Motor neuron (in vitro differentiated cells): ENCODE data around the gene LRRC3B. TPM values are rescaled to one million over a fixed set of nuclear protein-coding genes. Genes with fewer than 3 reads are reported as not detected.

Source experiments
- ATAC-seq, 8 experiments: fragments of 200-7000 bp; cut with Tn5 transposase; replicated peaks in 6 of 8; 2 replicates each; pipeline ENCODE4 v1.8.0; 2021; ENCODE audit warnings: mild to moderate bottlenecking in 8 of 8, moderate library complexity in 8 of 8
- H3K27ac ChIP-seq, 2 donors: fragments of 250-450 bp; sonication (Bioruptor Pico); 2 replicates each; pipeline ENCODE4 v1.9.0; 2021; ENCODE audit warnings: antibody characterized with exemption in 2 of 2, mild to moderate bottlenecking in 2 of 2, moderate library complexity in 1 of 2
- H3K4me1 ChIP-seq, 2 donors: fragments of 250-450 bp; sonication (Bioruptor Pico); replicated peaks in 1 of 2; 2 replicates each; pipeline ENCODE4 v1.6.1; 2021; ENCODE audit warnings: antibody characterized with exemption in 2 of 2, mild to moderate bottlenecking in 2 of 2, moderate library complexity in 1 of 2
- H3K4me3 ChIP-seq, 5 donors: fragments of 250-450 bp; sonication (Bioruptor Pico); 2 replicates each; pipeline ENCODE4 v1.9.0; 2021; ENCODE audit warnings: antibody characterized with exemption in 5 of 5, mild to moderate bottlenecking in 5 of 5, moderate library complexity in 4 of 5
- WGBS, 10 experiments: fragments of 450-650 bp; shearing (Covaris generic); methylation state at CpG; one replicate each; pipeline ENCODE4 v1.0.0; 2022; 5-methylcytosine and 5-hydroxymethylcytosine counted together
- in situ Hi-C, 9 experiments: fragments of 400-800 bp; cut with MboI; loops; one replicate each; pipeline ENCODE4 v1.15.0; 2021; ENCODE audit warnings: low sequenced_read_pairs in 9 of 9, low pct_unique_long_range_greater_than_20kb in 2 of 9; ENCODE audit not compliant: unreplicated experiment in 9 of 9
- total RNA-seq, 8 experiments: library from RNA; unstranded; fragments of 300-600 nt; gene quantifications; 2 replicates each; pipeline versions ENCODE4 v1.2.3 to v1.2.4, GENCODE V29; 2022

LRRC3B gene
- total RNA-seq, 8 experiments from 2014 or later, result 0.04 to 5.4 (median 2.3) TPM

DNA sequence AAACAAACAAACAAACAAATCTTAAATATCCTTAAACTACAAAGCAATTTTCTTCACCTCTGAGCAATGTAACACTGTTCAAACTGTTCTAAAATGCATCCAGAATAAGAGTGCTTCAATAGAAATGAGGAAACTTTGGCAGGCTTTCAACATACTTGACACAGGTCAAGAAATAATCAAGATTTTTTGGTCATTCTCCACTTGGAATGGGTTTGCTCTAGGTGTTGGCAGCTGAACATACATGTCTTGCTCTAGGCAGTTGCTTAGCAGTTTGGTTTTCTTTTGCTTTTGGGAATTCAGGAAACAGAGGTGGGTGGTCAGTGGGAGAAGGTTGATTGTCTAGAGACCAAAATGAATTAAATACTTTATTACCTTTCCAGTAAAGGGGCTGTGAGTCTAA is 1.4 kb upstream of the LRRC3B start:
- in situ Hi-C loops, result no loop called here
- no peak for ATAC-seq

DNA sequence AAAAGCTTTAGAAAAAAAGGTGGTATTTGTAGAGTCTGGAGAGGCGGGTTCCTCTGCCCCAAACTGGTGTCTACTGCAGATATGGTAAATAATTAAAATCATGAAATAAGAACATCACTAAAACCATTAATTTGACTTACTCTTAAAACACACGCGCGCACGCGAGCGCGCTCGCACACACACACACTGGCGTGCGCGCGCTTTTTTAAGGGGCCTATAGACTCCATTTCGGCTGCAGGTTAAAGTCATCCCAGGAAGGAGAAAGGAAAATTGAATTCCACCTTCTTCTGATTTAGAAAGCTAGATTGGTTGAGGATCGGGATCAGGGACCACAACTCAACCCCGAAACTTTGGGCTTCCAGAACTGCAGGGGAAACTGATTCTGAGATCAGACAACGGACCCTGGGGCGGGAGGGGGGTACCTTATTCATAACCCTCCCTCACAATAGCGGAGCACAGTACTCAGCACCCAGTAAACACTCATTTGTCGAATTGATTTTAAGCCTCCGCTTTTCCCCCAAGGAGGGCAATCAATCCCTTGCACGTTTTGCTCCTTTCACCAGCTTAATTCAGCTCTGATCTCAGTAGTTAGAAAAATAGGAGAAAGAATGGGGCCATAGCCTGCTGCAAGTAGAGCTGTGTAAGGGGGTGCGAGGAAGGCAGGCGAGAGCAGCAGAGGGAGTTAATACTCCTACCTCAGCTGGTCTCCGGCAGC is 509 bp upstream of the LRRC3B start:
- in situ Hi-C loops, result no loop called here
- 9 to 86% (median 20%) methylated on average over 1 to 20 of the region's 25 CpGs; no CpG with 5 or more reads in 1 of the 10 experiments for WGBS, 10 experiments
- Histone ChIP-seq H3K27ac (no peak overlapping the region), H3K4me3 (peak overlapping the region; percentile 47 to 66 (median 51)), H3K4me1 (peaks cover 0 to 3% of the 10 kb centered on the region in 2 donors)
- no peak for ATAC-seq

More for the DNA sequence above, 1.4 kb upstream of the LRRC3B start:
- Histone ChIP-seq H3K4me3 (no peak overlapping the region), H3K4me1 (peaks cover 0 to 3% of the 10 kb centered on the region in 2 donors), H3K27ac (no peak overlapping the region)

DNA sequence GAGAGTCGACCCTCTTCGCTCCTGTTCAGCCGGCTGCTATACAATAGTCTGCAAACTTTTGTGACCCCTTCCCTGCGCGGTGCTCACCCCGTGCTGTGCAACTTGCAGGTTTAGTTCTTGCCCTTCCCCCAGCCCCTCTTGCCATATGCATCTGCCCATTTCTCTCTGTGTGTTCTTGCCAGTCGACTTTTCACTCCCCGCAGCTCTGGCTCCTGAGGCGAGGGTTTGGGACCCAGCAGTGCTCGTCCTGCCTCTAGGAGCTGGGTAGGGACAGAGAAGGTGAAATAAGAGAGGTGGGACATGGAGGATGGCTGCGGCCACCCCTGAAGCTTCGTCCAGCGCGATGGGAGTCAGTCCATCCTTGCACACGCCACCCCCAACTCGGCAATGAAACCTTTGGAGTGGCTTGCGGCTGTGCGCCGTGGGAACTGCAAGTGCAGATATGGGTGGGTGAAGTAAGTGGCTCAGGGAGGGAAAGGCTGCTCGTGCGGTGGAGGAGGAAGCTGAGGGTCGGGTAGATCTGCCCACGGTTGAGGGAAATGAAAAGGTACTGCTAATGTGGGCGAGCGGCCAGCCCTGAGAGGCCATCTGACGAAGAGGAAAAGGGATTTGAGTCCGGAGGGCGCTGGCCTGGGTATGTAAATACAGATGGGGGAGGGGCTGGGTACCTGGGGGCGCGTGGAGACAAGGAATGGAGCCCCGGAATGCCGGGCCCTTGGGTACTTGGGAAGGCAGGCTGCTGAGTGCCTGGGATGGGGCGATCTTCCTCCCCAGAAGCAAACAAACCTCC is 1.0 kb downstream of the LRRC3B start:
- Histone ChIP-seq H3K4me1 (peaks cover 0 to 3% of the 10 kb centered on the region in 2 donors), H3K4me3 (peak overlapping the region; percentile 47 to 66 (median 51)), H3K27ac (no peak overlapping the region)
- ATAC-seq, result peak in 4 of 8 experiments; percentile 5 to 9 (median 6)
- 0 to 11% (median 3%) methylated on average over 1 to 14 of the region's 33 CpGs; no CpG with 5 or more reads in 1 of the 10 experiments for WGBS, 10 experiments
- in situ Hi-C loops, result no loop called here

- Histone ChIP-seq H3K4me3 (peak overlapping the region; percentile 47 to 66 (median 51)), H3K27ac (no peak overlapping the region), H3K4me1 (peaks cover 0 to 3% of the 10 kb centered on the region in 2 donors)
- no peak for ATAC-seq
- WGBS, 10 experiments, result 2 to 40% methylated on average over 1 to 6 of the region's 28 CpGs; no CpG with 5 or more reads in 8 of the 10 experiments
- in situ Hi-C loops, result no loop called here
These were observed 1.7 kb downstream of the LRRC3B start for GRCh38 chr3:26624209-26624765.

GRCh38 chr3:26625187-26625586 is 2.6 kb downstream of the LRRC3B start:
- 33 to 100% (median 97%) methylated on average over 1 to 4 of the region's 13 CpGs; no CpG with 5 or more reads in 4 of the 10 experiments for WGBS, 10 experiments
- no peak overlapping the region for H3K27ac ChIP-seq
- H3K4me3 ChIP-seq, result no peak overlapping the region
- H3K4me1 ChIP-seq, result peaks cover 0 to 3% of the 10 kb centered on the region in 2 donors
- ATAC-seq, result no peak
- in situ Hi-C loops, result no loop called here

DNA sequence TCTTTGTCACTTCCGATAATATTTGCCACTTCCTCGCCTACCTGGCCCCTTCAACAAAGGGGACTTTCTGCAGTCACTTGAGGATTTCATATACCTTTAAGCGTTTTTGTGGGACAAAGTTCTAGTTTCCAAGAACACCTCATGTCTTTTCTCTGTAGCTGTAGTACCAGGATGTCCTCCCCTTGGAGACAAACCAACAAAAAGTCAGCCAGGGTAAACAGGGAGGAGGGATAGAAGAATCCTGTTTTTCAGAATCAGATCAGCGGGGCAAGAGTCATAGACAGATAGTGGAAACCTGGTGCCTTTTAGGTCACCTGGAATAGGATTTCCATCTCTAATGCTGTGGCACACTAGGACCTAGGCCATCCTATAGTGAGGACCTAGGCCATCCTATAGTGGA is 4.5 kb downstream of the LRRC3B start:
- no peak overlapping the region for H3K27ac ChIP-seq
- no peak for ATAC-seq
- WGBS, 10 experiments, result 7 to 96% (median 68%) methylated on average over 2 to 4 of the region's 4 CpGs; no CpG with 5 or more reads in 2 of the 10 experiments
- H3K4me3 ChIP-seq, result no peak overlapping the region
- in situ Hi-C loops, result no loop called here
- peaks cover 0 to 3% of the 10 kb centered on the region in 2 donors for H3K4me1 ChIP-seq

DNA sequence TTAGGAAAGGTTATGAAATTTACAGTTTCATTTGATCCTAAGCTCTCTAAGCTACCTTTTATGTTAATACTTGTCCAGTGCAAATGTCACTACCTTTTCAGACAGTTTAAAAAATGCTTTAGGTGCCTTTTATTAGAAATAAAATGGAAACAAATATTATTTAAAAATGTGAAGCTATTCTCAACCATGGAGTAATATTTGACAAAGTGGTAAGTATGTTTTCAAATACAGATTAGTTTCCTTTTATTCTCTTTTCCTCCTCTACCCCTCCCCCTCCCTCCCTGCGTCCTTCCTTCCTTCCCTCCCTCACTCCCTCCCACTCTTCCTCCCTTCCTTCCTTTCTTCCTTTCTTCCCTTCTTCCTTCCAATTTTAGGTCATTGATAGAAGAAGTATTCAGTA is 6.3 kb downstream of the LRRC3B start:
- no CpG with 5 or more reads among the region's 1 CpG for WGBS, 10 experiments
- in situ Hi-C loops, result no loop called here
- ATAC-seq, result no peak
- Histone ChIP-seq H3K4me1 (peaks cover 0 to 2% of the 10 kb centered on the region in 2 donors), H3K4me3 (no peak overlapping the region), H3K27ac (no peak overlapping the region)

DNA sequence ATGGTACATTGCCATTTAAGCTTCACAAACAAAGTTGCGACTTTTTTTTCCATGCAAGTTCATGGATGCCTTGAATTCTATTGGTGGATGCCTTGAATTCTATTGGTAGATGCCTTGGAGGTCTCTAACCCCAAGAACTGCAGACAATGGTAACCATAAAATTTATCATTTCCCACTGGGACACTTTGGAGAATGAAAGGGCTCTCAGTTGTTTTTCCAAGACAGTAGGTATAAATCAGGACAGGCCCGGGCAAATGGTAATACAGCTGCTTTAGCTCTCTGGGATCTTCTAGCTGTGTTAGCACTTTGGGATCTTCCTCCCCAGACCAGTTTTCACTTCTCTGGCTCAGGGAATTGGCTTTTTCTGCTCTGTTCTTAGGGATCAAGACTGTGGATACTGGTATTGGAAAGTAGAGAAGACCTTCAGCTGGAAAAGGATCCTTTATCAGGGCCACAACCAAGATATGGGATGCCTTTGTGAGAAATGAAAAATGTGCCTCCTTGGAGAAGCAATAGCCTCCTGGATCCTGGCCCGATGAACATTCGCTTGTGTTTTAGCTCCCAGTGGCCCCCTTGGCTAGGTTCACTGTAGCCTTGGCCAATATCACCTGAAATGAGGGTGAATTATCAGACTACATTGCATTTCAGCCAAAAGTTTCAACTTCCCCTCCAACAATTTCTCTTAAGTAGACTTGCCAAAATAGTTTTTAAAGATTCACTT is 8.3 kb downstream of the LRRC3B start:
- Histone ChIP-seq H3K4me1 (no peaks in the 10 kb centered on the region), H3K4me3 (no peak overlapping the region), H3K27ac (no peak overlapping the region)
- in situ Hi-C loops, result no loop called here
- WGBS, 10 experiments, result 6 to 90% (median 16%) methylated on average over 2 to 4 of the region's 4 CpGs; no CpG with 5 or more reads in 3 of the 10 experiments
- ATAC-seq, result no peak

GRCh38 chr3:26631390-26631738 is 8.8 kb downstream of the LRRC3B start:
- Histone ChIP-seq H3K27ac (no peak overlapping the region), H3K4me1 (no peaks in the 10 kb centered on the region), H3K4me3 (no peak overlapping the region)
- 0 to 86% (median 14%) methylated on average over 1 of the region's 1 CpG; no CpG with 5 or more reads in 3 of the 10 experiments for WGBS, 10 experiments
- in situ Hi-C loops, result no loop called here
- no peak for ATAC-seq

GRCh38 chr3:26634601-26635000 is 12.0 kb downstream of the LRRC3B start:
- WGBS, 10 experiments, result 14 to 100% (median 64%) methylated on average over 1 to 5 of the region's 5 CpGs; no CpG with 5 or more reads in 1 of the 10 experiments
- in situ Hi-C loops, result no loop called here
- Histone ChIP-seq H3K27ac (no peak overlapping the region), H3K4me1 (no peaks in the 10 kb centered on the region), H3K4me3 (no peak overlapping the region)
- ATAC-seq, result no peak

- Histone ChIP-seq H3K4me3 (no peak overlapping the region), H3K27ac (no peak overlapping the region), H3K4me1 (no peaks in the 10 kb centered on the region)
- in situ Hi-C loops, result no loop called here
- no peak for ATAC-seq
- WGBS, 10 experiments, result 17 to 100% (median 89%) methylated on average over 1 of the region's 1 CpG; no CpG with 5 or more reads in 3 of the 10 experiments
These were observed 13.6 kb downstream of the LRRC3B start for GRCh38 chr3:26636096-26636727.

DNA sequence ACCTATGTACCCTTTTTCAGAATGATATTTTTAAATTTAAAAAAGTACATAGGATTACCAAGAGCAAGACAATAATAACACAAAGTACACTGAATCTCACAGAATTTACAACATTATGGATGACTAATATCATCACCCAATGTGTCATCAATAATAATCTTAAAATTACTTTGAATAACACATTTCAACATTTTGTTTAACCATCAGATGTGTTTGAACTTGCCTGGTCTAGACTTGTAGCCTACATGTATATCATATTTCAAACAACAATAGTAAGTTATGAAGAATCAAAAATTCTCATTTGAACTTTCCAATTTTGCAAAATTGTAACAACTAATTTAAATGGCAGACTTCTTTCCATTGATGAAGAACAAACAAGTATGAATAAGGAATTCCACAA is 15.1 kb downstream of the LRRC3B start:
- no peak overlapping the region for H3K27ac ChIP-seq
- no peaks in the 10 kb centered on the region for H3K4me1 ChIP-seq
- in situ Hi-C loops, result no loop called here
- no peak overlapping the region for H3K4me3 ChIP-seq
- no peak for ATAC-seq
